Endothelial cell of umbilical vein (primary cell): Measurements from ENCODE around the gene ELMO1. TPM values are rescaled to one million over a fixed set of nuclear protein-coding genes. Genes with fewer than 3 reads are reported as not detected.

Experiments used
- BruUV-seq: library from RNA; stranded (reverse); fragments of 400-500 nt; replicated peaks from 2 replicates; lab custom pipeline; 2021; lab: Mats Ljungman, UMichigan
- CTCF ChIA-PET: fragments of 300-600, 350-600 bp; sonication (Branson Sonifier 250); formaldehyde crosslinking; loops from one replicate; lab custom pipeline; 2021; ENCODE audit warnings: antibody characterized with exemption, inconsistent platforms; lab: Charles Lee
- POLR2A ChIA-PET: fragments of 300-600, 350-600 bp; sonication (Branson Sonifier 250); formaldehyde crosslinking; loops from one replicate; lab custom pipeline; 2021; ENCODE audit warnings: antibody characterized with exemption, inconsistent platforms; lab: Charles Lee
- DNase-seq: peaks from one replicate; pipeline ENCODE4 v3.0.0-alpha.2; 2011; ENCODE audit warnings: low read depth, low spot score
- FAIRE-seq: peaks from 2 replicates; lab custom pipeline; 2011; peaks lifted over from hg19 to GRCh38; lab: Jason Lieb, UNC
- H2AFZ ChIP-seq: 2 replicates; pipeline ENCODE4 v1.6.0; 2012; ENCODE audit warnings: low read depth, low read length, control low read depth, inconsistent platforms
- H3K27ac ChIP-seq: 2 replicates; pipeline ENCODE4 v1.5.1; 2011; ENCODE audit warnings: low read depth, mild to moderate bottlenecking, control low read depth, low read length, moderate library complexity; ENCODE audit not compliant: insufficient read depth
- H3K27me3 ChIP-seq, 2 experiments: 2 replicates each; pipeline versions ENCODE4 v1.6.0 to v1.6.1; 2011; ENCODE audit warnings: low read length in 2 of 2, mixed read lengths in 1 of 2; ENCODE audit not compliant: control insufficient read depth in 2 of 2, insufficient read depth in 2 of 2
- H3K36me3 ChIP-seq, 2 experiments: 2 replicates in 1 of 2; 3 replicates in 1 of 2; pipeline ENCODE4 v1.5.1; 2011; ENCODE audit warnings: low read length in 2 of 2, mild to moderate bottlenecking in 1 of 2, moderate library complexity in 1 of 2; ENCODE audit not compliant: control insufficient read depth in 2 of 2, insufficient read depth in 2 of 2; ENCODE audit errors: extremely low read depth in 1 of 2
- H3K4me1 ChIP-seq: 3 replicates; pipeline ENCODE4 v1.5.1; 2011; ENCODE audit warnings: mild to moderate bottlenecking, low read length; ENCODE audit not compliant: control insufficient read depth, insufficient read depth; ENCODE audit errors: extremely low read depth
- H3K4me2 ChIP-seq: 2 replicates; pipeline ENCODE4 v1.6.1; 2011; ENCODE audit warnings: low read length, control low read depth, mixed read lengths; ENCODE audit not compliant: insufficient read depth
- H3K4me3 ChIP-seq, 3 experiments: fragments of 200-600 bp in 1 of 3; sonication (generic), shearing (Covaris generic) in 1 of 3; replicated peaks in 1 of 3; 2 replicates each; pipeline ENCODE4 v1.5.1; 2011 to 2016; ENCODE audit warnings: control low read depth in 3 of 3, low read length in 3 of 3, mild to moderate bottlenecking in 2 of 3, inconsistent platforms in 1 of 3, low read depth in 1 of 3, moderate library complexity in 1 of 3; ENCODE audit not compliant: insufficient read depth in 1 of 3
- H3K79me2 ChIP-seq: 2 replicates; pipeline ENCODE4 v1.6.0; 2012; ENCODE audit warnings: low read length, inconsistent platforms; ENCODE audit not compliant: control insufficient read depth, insufficient read depth
- H3K9ac ChIP-seq: replicated peaks from 2 replicates; pipeline ENCODE3; 2011; ENCODE audit warnings: low read length, control low read depth; ENCODE audit not compliant: insufficient read depth; ENCODE audit errors: extremely low read depth
- H3K9me1 ChIP-seq: replicated peaks from 3 replicates; pipeline ENCODE4 v1.6.0; 2011; ENCODE audit warnings: mild to moderate bottlenecking, low read length; ENCODE audit not compliant: control insufficient read depth, insufficient read depth; ENCODE audit errors: extremely low read depth
- H3K9me3 ChIP-seq: replicated peaks from 2 replicates; pipeline ENCODE4 v1.5.1; 2012; ENCODE audit warnings: low read length, inconsistent platforms; ENCODE audit not compliant: control insufficient read depth, insufficient read depth
- H4K20me1 ChIP-seq: replicated peaks from 2 replicates; pipeline ENCODE3; 2011; ENCODE audit warnings: mild to moderate bottlenecking, low read length; ENCODE audit not compliant: control insufficient read depth, insufficient read depth; ENCODE audit errors: extremely low read depth
- EZH2 ChIP-seq: IDR thresholded peaks from 2 replicates; pipeline ENCODE4 v1.6.1; 2012; ENCODE audit warnings: borderline replicate concordance, low read depth, mild to moderate bottlenecking, moderate library complexity, low read length, inconsistent platforms; ENCODE audit not compliant: severe bottlenecking
- FOS ChIP-seq: IDR thresholded peaks from 2 replicates; pipeline ENCODE4 v1.6.1; 2011; ENCODE audit warnings: mild to moderate bottlenecking, low read length, moderate library complexity, borderline replicate concordance; ENCODE audit not compliant: insufficient read depth
- GATA2 ChIP-seq: IDR thresholded peaks from 2 replicates; pipeline ENCODE4 v1.7.0; 2011; ENCODE audit warnings: low read depth, mild to moderate bottlenecking, moderate library complexity, mixed read lengths, low read length; ENCODE audit not compliant: insufficient read length, insufficient read depth
- JUN ChIP-seq: IDR thresholded peaks from 2 replicates; pipeline ENCODE4 v1.6.1; 2011; ENCODE audit warnings: borderline replicate concordance, low read depth; ENCODE audit not compliant: insufficient read length, insufficient read depth
- MYC ChIP-seq: IDR thresholded peaks from one replicate; pipeline ENCODE4 v1.6.1; 2011; ENCODE audit warnings: mild to moderate bottlenecking, low read depth, low read length
- POLR2A ChIP-seq: IDR thresholded peaks from 2 replicates; pipeline ENCODE4 v1.6.1; 2012; ENCODE audit warnings: low read depth, mild to moderate bottlenecking, control low read depth, low read length
- POLR2AphosphoS5 ChIP-seq: IDR thresholded peaks from 2 replicates; pipeline ENCODE4 v1.6.1; 2012; ENCODE audit warnings: low read depth, mild to moderate bottlenecking, control low read depth, low read length, moderate library complexity; ENCODE audit not compliant: insufficient read depth
- dilution Hi-C: fragments of 300-500 bp; cut with MboI; formaldehyde crosslinking; loops from one replicate; pipeline ENCODE4 v1.15.0; 2019; ENCODE audit warnings: low sequenced_read_pairs; ENCODE audit not compliant: extremely low pct_ligation_motif_present
- intact Hi-C: fragments of 100-400 bp; cut with micrococcal nuclease; formaldehyde crosslinking; loops from one replicate; pipeline ENCODE4 v1.10.0; 2022
- polyA plus RNA-seq, 4 experiments: library from polyadenylated mRNA; depleted of rRNA in 3 of 4; stranded (reverse) in 3 of 4; unstranded in 1 of 4; fragments of >200 nt; gene quantifications; 2 replicates each; pipeline versions ENCODE4 v1.2.1 to v1.2.3, GENCODE V29; 2011 to 2012; ENCODE audit warnings: missing spikeins in 1 of 4
- total RNA-seq: library from RNA; stranded (reverse); gene quantifications from 2 replicates; pipeline ENCODE4 v1.2.3, GENCODE V29; 2021
- TF ChIP-seq, protein P1 (sequence below), 2 donors: IDR thresholded peaks; 1 replicate in 1 of 2; 2 replicates in 1 of 2; pipeline ENCODE4 v1.5.1; 2011; ENCODE audit warnings: low read length in 2 of 2, mild to moderate bottlenecking in 2 of 2, moderate library complexity in 2 of 2, control low read depth in 1 of 2, inconsistent platforms in 1 of 2, low read depth in 1 of 2; ENCODE audit not compliant: insufficient read depth in 1 of 2; ENCODE audit errors: extremely low read depth in 1 of 2
- TF ChIP-seq, protein P2 (sequence below): IDR thresholded peaks from 2 replicates; pipeline ENCODE4 v1.6.1; 2011; ENCODE audit not compliant: insufficient read depth, insufficient read length

ELMO1 gene
- total and polyA plus RNA-seq, 2 donors (not counting 3 experiments of a cell fraction or from before 2014, with no cell fraction given): 17.0 to 30.6 TPM

DNA sequence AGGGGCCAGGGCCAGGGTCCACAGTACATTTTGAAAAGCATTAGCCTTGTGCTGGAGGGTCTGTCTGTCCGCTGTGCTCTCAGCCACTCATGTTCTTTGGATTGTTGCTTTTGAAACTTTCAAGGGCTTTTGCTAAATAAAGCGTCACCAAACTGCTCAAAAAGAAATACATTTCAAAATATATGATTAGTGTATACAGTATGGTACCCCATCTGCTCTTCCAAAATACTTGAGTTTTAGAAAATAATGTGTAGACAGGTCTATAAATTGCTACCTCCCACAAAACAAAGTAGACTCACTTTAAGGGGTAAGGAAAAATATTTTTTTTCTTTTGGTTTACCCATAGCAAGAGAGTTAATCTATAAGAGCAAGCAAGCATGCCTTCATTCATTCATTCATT lies 530.1 kb downstream of the ELMO1 start:
- Histone ChIP-seq H3K9me1 (no peaks in the 10 kb centered on the region), H3K27me3 (no peaks in the 10 kb centered on the region), H3K27ac (no peak overlapping the region), H3K4me3 (no peak overlapping the region), H3K9ac (no peak overlapping the region), H4K20me1 (no peaks in the 10 kb centered on the region), H3K79me2 (no peaks in the 10 kb centered on the region), H3K9me3 (no peaks in the 10 kb centered on the region), H3K4me2 (no peak overlapping the region), H3K4me1 (no peaks in the 10 kb centered on the region), H3K36me3 (no peaks in the 10 kb centered on the region), H2AFZ (no peak overlapping the region)
- dilution Hi-C loops (no loop called here), intact Hi-C loops (loop anchor here (5.0 kb wide), 1 partner anchor 229 kb away; no protein-coding TSS in a partner anchor)
- DNase-seq (no peak), FAIRE-seq (no peak)
- CTCF ChIA-PET: no interaction called here
- BruUV-seq: no TSS peak
- TF ChIP-seq GATA2 (no peak), EZH2 (no peak), POLR2AphosphoS5 (no peak), POLR2A (no peak), FOS (no peak), MYC (no peak), JUN (no peak)
- TF ChIP-seq, protein P1, sequence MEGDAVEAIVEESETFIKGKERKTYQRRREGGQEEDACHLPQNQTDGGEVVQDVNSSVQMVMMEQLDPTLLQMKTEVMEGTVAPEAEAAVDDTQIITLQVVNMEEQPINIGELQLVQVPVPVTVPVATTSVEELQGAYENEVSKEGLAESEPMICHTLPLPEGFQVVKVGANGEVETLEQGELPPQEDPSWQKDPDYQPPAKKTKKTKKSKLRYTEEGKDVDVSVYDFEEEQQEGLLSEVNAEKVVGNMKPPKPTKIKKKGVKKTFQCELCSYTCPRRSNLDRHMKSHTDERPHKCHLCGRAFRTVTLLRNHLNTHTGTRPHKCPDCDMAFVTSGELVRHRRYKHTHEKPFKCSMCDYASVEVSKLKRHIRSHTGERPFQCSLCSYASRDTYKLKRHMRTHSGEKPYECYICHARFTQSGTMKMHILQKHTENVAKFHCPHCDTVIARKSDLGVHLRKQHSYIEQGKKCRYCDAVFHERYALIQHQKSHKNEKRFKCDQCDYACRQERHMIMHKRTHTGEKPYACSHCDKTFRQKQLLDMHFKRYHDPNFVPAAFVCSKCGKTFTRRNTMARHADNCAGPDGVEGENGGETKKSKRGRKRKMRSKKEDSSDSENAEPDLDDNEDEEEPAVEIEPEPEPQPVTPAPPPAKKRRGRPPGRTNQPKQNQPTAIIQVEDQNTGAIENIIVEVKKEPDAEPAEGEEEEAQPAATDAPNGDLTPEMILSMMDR (IDR thresholded peaks at IDR 0.05; ENCODE audit: extremely low read depth in 1 of 2, insufficient read depth in 1 of 2, low read depth in 1 of 2, low read length in 2 of 2): no peak
- TF ChIP-seq, protein P2, sequence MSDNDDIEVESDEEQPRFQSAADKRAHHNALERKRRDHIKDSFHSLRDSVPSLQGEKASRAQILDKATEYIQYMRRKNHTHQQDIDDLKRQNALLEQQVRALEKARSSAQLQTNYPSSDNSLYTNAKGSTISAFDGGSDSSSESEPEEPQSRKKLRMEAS: no peak
- POLR2A ChIA-PET: no interaction called here
